Fibroblast of skin of left biceps (primary cell): ENCODE measurements around the gene MROH2A.
"Not testable (repeated sequence)": the region's sequence is repeated elsewhere in the genome, so short reads cannot be mapped to it uniquely, and the experiment has no call there.

ENCODE experiments used
- DNase-seq, 2 experiments: peaks; one replicate each; pipeline ENCODE4 v3.0.0-alpha.2; 2013; ENCODE audit warnings: low read depth in 2 of 2

Gene MROH2A, protein sequence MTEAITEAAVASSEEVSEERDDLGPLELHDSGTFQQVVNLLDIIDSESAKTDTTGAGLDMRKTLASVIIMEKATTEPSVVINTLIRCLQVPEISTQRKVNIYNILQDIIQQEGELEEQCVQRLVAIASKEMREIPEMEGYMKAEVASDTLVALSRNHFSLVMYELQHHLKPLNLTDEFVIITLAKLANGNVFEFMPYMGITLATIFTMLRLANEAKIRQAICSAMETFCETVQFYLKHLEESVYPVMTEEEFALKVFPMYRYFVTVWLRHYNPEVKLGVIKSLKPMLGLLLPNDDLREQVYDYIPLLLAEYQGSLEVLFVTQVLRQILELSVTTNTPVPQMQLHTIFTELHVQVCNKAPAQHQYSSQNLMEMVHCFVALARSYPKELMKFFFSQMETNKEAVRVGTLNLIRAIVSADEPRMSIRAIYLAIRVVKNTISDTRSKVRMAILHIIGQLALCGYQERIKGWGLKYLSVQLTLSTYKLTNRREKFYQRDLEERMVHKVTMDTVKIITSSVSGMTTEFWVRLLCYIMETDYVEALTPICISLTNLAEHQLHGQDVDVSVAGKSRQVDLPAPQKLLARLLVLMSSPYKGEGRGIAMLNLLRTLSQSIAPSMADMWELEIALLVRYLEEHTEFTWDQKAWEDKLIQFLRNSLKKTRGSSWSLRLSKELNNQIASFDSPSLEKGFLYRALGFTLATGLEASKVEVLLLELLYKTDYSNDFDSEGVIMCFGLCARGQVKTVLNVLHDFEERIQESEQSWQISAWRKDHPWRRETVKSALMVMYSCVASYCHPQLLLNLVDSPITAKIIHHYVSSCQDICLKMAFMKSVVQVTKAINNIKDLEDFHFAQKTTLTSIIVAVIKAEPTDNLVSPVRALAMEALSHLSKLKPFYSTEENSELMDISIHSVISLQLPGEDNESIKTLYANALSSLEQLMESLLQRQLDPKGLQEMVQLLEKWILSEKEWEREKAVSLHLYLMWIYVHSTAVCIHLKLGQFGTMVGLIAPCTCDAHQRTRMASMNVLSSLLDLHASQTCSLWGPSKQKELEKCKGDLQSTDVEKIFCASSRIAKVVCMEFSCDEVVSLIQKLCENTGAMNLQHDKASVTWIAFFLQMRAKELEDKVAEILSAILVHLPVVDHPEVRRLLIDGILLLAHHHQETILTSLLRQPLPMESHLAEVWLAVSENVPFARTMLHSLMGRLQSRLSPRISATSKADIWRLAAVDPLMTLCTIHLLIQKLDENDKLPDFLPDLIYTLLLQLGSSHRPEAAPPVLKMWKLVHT (N-terminal part only)

DNA sequence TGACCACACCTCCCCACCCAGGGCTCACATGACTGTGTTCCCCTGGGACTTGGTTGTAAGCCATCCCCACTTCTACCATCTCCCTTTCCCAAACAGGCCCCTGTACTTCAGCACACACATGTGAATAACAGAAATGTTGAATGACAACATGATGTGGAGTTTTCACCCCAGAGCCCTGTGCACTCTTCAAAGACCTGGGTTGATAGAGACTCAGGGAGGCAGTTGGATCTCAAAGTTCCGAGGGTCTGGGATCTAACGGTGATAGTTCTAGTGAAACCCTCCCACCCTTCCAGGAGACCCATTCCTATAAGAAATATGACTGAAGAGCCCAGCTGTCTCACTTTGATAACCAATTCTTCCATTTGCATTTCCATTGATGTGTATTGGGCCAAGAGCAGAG is at the start of gene MROH2A:
TSS of gene MROH2A (plus strand) at position 301 of the 400 bp plus-strand sequence. CDS start 1,029 bp downstream, outside the sequence.
- DNase-seq: no peak

DNA sequence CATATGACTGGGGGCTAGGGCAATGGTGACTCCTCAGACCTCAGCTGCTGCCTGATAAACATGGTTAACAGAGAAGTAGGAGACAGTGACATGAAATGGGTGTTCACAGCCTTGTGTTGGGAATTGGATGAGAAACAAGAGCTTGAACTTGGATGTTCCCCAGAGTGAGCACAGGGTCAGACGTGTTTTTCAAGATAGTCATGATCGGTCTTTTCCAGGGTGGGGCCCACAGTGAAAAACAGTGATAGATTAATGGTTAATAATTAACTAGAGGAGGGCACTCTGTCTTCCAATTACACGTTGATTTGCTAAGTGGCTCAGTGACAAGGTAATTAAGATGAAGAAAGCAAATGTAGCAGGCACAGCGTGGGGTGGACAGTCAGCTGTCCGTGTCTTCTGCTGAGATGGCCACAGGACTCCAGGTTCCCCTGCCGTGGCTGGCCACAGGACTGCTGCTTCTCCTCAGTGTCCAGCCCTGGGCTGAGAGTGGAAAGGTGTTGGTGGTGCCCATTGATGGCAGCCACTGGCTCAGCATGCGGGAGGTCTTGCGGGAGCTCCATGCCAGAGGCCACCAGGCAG is 49.3 kb upstream of the MROH2A start, which contains the start of gene UGT1A3:
TSS of gene UGT1A3 (plus strand) at position 320 of the 579 bp plus-strand sequence. CDS start at position 405, 85 bp downstream.
- no peak for DNase-seq

- not testable (repeated sequence) for DNase-seq
Observed at GRCh38 chr2:233736868-233737653, 41.1 kb upstream of the MROH2A start.

GRCh38 chr2:233740870-233741269 is 37.3 kb upstream of the MROH2A start:
- no peak for DNase-seq

GRCh38 chr2:233743464-233744259 is 34.5 kb upstream of the MROH2A start:
- no peak for DNase-seq

DNA sequence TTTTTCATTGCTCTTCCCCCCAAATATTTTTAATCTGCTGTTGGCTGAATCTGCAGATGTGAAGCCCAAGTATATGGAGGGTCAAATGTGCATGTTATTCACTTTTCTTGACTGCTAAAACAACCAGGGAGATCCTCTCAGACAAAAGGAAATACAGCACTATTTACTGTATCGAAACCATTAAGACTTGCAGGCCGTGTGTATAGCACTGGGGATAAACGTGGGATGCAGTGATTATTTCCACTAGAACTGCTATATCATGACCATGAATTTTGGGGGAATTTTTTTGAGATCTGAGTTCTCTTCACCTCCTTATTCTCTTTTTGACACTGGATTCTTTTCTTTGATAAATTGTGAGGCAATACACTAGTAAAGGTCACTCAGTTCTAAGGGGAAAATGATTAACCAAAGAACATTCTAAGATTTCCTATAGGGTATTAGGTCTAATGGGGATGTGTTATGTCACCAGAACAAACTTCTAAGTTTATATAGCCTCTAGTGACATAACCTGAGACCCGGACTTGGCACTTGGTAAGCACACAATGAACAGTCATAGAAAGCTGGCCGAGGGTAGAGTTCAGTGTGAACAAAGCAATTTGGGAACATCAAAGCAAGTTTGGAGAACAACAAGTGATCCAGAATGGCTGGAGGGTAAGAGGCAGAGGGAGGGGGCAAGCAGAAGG is 32.9 kb upstream of the MROH2A start:
- no peak for DNase-seq

DNA sequence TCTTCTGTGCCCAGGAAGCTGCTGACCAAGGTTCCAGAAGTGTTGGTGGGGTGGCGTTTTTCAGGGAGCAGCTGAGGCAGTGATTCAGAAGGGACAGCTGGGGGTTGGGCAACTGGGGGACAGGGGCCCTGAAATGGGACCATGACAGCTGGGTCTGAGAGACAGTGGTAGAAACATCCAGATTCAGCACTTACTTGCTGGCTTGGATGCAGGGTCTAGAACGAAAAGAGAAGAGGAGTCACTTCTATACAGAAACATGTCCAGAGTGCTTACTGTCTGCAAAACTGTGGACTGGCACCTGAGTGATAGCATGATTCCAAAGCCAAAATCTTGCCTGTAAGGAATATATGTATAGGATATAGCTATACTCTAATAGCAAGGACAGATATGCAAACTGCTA is 32.3 kb upstream of the MROH2A start:
- DNase-seq: not testable (repeated sequence)

DNA sequence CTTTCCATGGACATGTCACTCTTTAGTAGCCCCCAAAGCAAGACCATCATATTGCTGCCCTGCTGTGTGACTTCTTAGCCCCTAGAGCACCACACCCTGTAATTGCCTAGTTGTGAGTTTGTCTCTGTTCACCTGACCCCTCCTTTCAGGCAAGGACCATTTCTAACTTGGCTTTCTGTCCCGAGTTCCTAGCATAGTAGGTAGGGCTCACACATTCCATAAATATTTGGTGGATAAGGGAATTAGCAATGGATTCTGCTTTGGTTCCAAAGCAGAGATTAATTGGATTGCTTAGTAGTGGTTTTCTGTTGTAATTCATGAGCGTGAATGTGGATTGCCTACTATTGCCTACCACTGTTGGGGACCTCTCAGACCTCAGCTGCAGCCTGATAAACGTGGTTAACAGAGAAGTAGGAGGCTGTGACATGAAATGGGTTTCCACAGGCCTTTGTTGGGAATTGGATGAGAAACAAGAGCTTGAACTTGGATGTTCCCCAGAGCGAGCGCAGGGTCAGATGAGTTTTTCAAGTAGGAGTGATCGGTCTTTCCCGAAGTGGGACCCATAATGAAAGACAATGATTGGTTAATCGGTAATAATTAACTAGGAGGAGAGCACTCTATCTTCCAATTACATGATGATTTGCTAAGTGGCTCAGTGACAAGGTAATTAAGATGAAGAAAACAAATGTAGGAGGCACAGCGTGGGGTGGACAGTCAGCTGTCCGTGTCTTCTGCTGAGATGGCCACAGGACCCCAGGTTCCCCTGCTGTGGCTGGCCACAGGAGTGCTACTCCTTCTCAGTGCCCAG is 31.5 kb upstream of the MROH2A start:
- DNase-seq: no peak

- DNase-seq: no peak
Observed at GRCh38 chr2:233747283-233747544, 30.9 kb upstream of the MROH2A start.

DNA sequence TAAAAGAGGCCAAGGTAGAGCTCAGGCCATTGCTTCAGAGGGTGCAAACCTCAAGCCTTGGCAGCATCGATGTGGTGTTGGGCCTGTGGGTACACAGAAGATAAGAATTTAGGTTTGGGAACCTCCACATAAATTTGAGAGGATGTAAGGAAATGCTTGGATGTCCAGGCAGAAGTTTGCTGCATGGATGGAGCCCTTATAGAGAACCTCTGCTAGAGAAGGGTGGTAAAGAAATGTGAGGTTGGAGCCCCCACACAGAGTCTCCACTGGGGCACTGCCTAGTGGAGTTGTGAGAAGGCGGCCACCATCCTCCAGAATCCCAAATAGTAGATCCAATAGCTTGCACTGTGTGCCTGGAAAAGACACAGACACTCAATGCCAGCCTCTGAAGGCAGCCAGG is 27.4 kb upstream of the MROH2A start:
- DNase-seq: not testable (repeated sequence)

DNA sequence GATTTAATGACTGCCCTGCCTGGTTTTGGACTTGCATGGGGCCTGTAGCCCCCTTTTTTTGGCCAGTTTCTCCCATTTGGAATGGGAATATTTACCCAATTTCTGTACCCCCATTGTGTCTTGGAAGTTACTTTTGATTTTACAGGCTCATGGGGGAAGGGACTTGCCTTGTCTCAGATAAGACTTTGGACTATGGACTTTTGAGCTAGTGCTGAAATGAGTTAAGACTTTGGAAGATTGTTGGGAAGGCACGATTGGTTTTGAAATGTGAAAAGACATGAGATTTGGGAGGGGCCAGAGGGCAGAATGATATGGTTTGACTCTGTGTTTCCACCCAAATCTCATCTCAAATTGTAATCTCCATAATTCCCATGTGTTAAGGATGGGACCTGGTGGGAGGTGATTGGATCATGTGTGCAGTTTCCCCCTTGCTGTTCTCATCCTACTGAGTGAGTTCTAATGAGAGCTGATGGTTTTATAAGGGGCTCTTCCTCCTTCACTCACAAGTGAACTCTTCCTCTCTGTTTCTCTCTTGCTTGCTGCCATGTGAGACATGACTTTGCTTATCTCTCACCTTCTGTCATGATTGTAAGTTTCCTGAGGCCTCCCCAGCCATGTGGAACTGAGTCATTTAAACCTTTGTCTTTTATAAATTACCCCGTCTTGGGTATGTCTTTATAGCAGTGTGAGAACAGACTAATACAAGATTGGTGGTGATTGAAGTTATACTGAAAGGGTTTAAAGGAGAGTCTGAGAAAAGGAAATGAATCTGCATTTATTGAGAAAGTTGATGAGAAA is 26.7 kb upstream of the MROH2A start:
- not testable (repeated sequence) for DNase-seq

DNA sequence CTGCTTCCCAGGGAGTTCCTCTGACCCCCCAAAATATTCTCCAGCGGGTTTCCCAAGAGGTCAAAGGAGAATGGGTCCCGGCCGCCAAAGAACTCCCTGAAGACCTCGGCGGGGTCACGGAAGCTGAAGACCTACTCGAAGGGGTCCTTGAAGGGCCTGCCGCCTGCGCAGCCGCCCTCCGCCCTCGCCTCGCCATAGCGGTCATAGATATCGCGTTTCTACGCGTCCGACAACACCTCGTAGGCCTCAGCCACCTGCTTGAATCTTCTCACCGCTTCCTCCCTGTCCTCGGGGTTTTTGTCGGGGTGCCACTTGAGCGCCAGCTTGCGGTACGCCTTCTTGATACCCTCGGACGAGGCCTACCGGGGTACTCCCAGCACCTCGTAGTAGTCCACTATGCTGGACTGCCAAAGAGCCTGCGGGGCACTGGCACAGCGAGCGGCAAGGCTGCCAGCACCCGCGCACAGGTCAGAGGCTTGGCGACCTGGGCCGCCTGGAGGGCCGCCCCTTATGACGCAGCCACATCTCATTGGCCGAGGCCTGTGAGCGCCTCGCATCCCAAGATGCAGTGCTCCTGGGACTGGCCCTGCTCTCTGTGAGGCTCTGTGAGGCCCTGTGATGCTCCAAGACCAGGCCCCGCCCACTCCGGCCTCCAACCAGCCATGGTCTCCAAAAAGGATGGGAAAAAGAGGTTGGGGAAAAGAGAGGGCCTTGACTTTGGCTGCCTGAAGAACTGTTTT is 23.1 kb upstream of the MROH2A start:
- DNase-seq: no peak

- DNase-seq: no peak
Observed at GRCh38 chr2:233756429-233757081, 21.6 kb upstream of the MROH2A start.

DNA sequence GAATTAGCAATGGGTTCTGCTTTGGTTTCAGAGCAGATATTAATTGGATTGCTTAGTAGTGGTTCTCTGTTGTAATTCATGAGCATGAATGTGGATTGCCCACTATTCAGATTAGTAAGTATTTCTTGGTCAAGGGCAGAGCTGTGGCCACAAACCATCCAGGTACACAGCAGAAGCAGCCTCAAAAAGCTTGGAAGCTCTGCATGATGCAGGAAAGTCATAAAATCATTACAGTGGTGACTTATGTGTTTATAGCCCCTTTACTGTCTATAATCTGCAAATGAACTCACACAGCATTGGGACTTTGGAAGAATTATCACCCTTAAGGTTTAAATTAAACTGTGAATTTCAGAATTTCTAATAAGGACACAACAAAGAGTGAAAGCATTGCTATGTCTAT is 20.0 kb upstream of the MROH2A start:
- no peak for DNase-seq

GRCh38 chr2:233758849-233759248 is 19.3 kb upstream of the MROH2A start:
- no peak for DNase-seq

DNA sequence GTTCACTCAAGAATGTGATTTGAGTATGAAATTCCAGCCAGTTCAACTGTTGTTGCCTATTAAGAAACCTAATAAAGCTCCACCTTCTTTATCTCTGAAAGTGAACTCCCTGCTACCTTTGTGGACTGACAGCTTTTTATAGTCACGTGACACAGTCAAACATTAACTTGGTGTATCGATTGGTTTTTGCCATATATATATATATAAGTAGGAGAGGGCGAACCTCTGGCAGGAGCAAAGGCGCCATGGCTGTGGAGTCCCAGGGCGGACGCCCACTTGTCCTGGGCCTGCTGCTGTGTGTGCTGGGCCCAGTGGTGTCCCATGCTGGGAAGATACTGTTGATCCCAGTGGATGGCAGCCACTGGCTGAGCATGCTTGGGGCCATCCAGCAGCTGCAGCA is 18.1 kb upstream of the MROH2A start, which contains the start of gene UGT1A1:
TSS of gene UGT1A1 (plus strand) at position 228 of the 400 bp plus-strand sequence. CDS start at position 246, 18 bp downstream.
- no peak for DNase-seq
